ENCODE results near the gene C10orf62. TPM values are rescaled to one million over a fixed set of nuclear protein-coding genes. Genes with fewer than 3 reads are reported as not detected.

C10orf62 gene
- total and polyA plus RNA-seq, 2 of the 13 experiments (the other 11 are each of a cell fraction or from before 2014, with no cell fraction given), result 0.61 to 1.6 TPM

- no peaks in the 10 kb centered on the region for H3K27me3 ChIP-seq (ENCODE audit: control insufficient read depth in 1 of 2, insufficient read depth in 2 of 2, low read length in 2 of 2)
- H3K9me3 ChIP-seq (ENCODE audit: low read length), result no peaks in the 10 kb centered on the region
- WGBS (ENCODE audit: low lambda C conversion rate), result 56% methylated on average over 2 of the region's 5 CpGs
- H3K27ac ChIP-seq (ENCODE audit: extremely low read length, insufficient read depth, low read length), result no peak overlapping the region
- TF ChIP-seq TCF12 (IDR thresholded peaks at IDR 0.05) (no peak), TCF12 (CRISPR knock-in tag; IDR thresholded peaks at IDR 0.05) (no peak), ZNF275 (CRISPR knock-in tag; IDR thresholded peaks at IDR 0.05; ENCODE audit: borderline replicate concordance) (no peak), ARNTL (CRISPR knock-in tag; IDR thresholded peaks at IDR 0.05) (no peak), GMEB1 (CRISPR knock-in tag; IDR thresholded peaks at IDR 0.05; ENCODE audit: borderline replicate concordance) (no peak), CEBPB (IDR thresholded peaks at IDR 0.05; ENCODE audit: borderline replicate concordance, low read depth, low read length) (no peak), FOXO1 (CRISPR knock-in tag; IDR thresholded peaks at IDR 0.05) (no peak), TOE1 (CRISPR knock-in tag; IDR thresholded peaks at IDR 0.05) (no peak), PCBP1 (IDR thresholded peaks at IDR 0.05; ENCODE audit: borderline replicate concordance, low read depth, low read length) (no peak), HOXA5 (CRISPR knock-in tag; IDR thresholded peaks at IDR 0.05) (no peak), KLF11 (CRISPR knock-in tag; IDR thresholded peaks at IDR 0.05) (no peak), ZNF773 (CRISPR knock-in tag; IDR thresholded peaks at IDR 0.05; ENCODE audit: borderline replicate concordance) (no peak), SNAI1 (CRISPR knock-in tag; IDR thresholded peaks at IDR 0.05; ENCODE audit: borderline replicate concordance) (no peak), IKZF1 (IDR thresholded peaks at IDR 0.05) (no peak), ZNF567 (CRISPR knock-in tag; IDR thresholded peaks at IDR 0.05; ENCODE audit: borderline replicate concordance) (no peak), ARNT2 (CRISPR knock-in tag; IDR thresholded peaks at IDR 0.05; ENCODE audit: low read depth) (no peak), SP2 (CRISPR knock-in tag; IDR thresholded peaks at IDR 0.05) (no peak), ZC3H13 (CRISPR knock-in tag; IDR thresholded peaks at IDR 0.05) (no peak), ZNF770 (CRISPR knock-in tag; IDR thresholded peaks at IDR 0.05) (no peak), ZNF691 (CRISPR knock-in tag; IDR thresholded peaks at IDR 0.05; ENCODE audit: borderline replicate concordance, low read depth) (no peak)
- peaks cover 51% of the 10 kb centered on the region for H3K4me1 ChIP-seq (ENCODE audit: insufficient read depth, low read length)
- BruUV-seq (replicated peaks), result no TSS peak
- H3K36me3 ChIP-seq (replicated peaks in 1 of 2; ENCODE audit: control insufficient read depth in 1 of 2, insufficient read depth in 2 of 2, low read length in 2 of 2), result no peaks in the 10 kb centered on the region; a peak in 1 of 5 replicates
- FAIRE-seq, result no peak
- H3K4me2 ChIP-seq (ENCODE audit: low read depth, low read length), result no peak overlapping the region
- in situ Hi-C loops (cut with HindIII; ENCODE audit: extremely low pct_ligation_motif_present, low pct_unique_long_range_greater_than_20kb) (no loop called here), intact Hi-C loops (cut with micrococcal nuclease; ENCODE audit: unreplicated experiment) (no loop called here)
- no peak overlapping the region for H3K4me3 ChIP-seq (replicated peaks in 1 of 3; ENCODE audit: insufficient read depth in 1 of 3, low read depth in 2 of 3, low read length in 3 of 3)
- ChIA-PET CTCF (ENCODE audit: low intra/inter-chr PET ratio, low total read pairs) (no interaction called here), POLR2A (no interaction called here)
- H3K79me2 ChIP-seq (ENCODE audit: insufficient read depth, low read length), result peaks cover 3% of the 10 kb centered on the region
- no peak for DNase-seq (ENCODE audit: low spot score)
- no peak for ATAC-seq
- H4K20me1 ChIP-seq (ENCODE audit: insufficient read depth, low read length), result no peaks in the 10 kb centered on the region
- H3K9ac ChIP-seq (ENCODE audit: insufficient read depth, low read depth, low read length), result no peak overlapping the region
- H2AFZ ChIP-seq (ENCODE audit: low read length), result no peak overlapping the region
Measured at GRCh38 chr10:97590748-97591495, 1.4 kb downstream of the C10orf62 start.
